Fibroblast of mammary gland (primary cell): ENCODE results near the gene HINT2.

Experiments
- DNase-seq: peaks from one replicate; pipeline ENCODE4 v3.0.0-alpha.2; 2010; ENCODE audit warnings: low read depth
- H3K4me3 ChIP-seq: 2 replicates; pipeline ENCODE4 v1.5.1; 2011; ENCODE audit warnings: low read depth, mild to moderate bottlenecking, low read length, moderate library complexity; ENCODE audit not compliant: control insufficient read depth
- CTCF ChIP-seq: conservative IDR thresholded peaks from 2 replicates; pipeline ENCODE4 v1.5.1; 2011; ENCODE audit warnings: low read depth, low read length, inconsistent platforms; ENCODE audit not compliant: control insufficient read depth, insufficient read depth

The HINT2 gene

GRCh38 chr9:35814841-35815543, at the start of gene HINT2:
Gene HINT2, minus strand, starts transcription at chr9:35815042. Its CDS starts 63 bp downstream, at chr9:35814979.
- H3K4me3 ChIP-seq: peak within 1 kb of the TSS; percentile 77
- peak; percentile 99 for DNase-seq
- TF ChIP-seq CTCF: no peak

GRCh38 chr9:35863583-35863982, 48.7 kb upstream of the HINT2 start:
- no peak for DNase-seq
- no peak for TF ChIP-seq CTCF
- H3K4me3 ChIP-seq: no peak overlapping the region

- TF ChIP-seq CTCF: no peak
- no peak overlapping the region for H3K4me3 ChIP-seq
- DNase-seq: no peak
These were observed 47.5 kb upstream of the HINT2 start for GRCh38 chr9:35862328-35862727.

GRCh38 chr9:35861161-35861897, 46.5 kb upstream of the HINT2 start:
- TF ChIP-seq CTCF: no peak
- H3K4me3 ChIP-seq: no peak overlapping the region
- DNase-seq: no peak

GRCh38 chr9:35859990-35860339, 45.1 kb upstream of the HINT2 start:
- DNase-seq: no peak
- H3K4me3 ChIP-seq: no peak overlapping the region
- no peak for TF ChIP-seq CTCF

- peak; percentile 46 for DNase-seq
- no peak overlapping the region for H3K4me3 ChIP-seq
- TF ChIP-seq CTCF: no peak
These were observed 44.6 kb upstream of the HINT2 start for GRCh38 chr9:35859310-35859989.
